HCT116 (cell line): ENCODE results near the gene PRKAR2A. TPM values are rescaled to one million over a fixed set of nuclear protein-coding genes. Genes with fewer than 3 reads are reported as not detected.

Experiments
- ATAC-seq: fragments of 200-7000 bp; cut with Tn5 transposase; 2 replicates; pipeline ENCODE4 v1.9.1; 2020; ENCODE audit warnings: mild to moderate bottlenecking, moderate library complexity
- BruUV-seq: library from RNA; stranded (reverse); fragments of 400-500 nt; replicated peaks from 2 replicates; lab custom pipeline; 2021; lab: Mats Ljungman, UMichigan
- CTCF ChIA-PET: fragments of 300-600 bp; sonication (Branson Sonifier 250); formaldehyde crosslinking; loops from one replicate; lab custom pipeline; 2021; ENCODE audit warnings: antibody characterized with exemption; lab: Charles Lee
- POLR2A ChIA-PET: fragments of 300-600, 350-600 bp; sonication (Branson Sonifier 250); formaldehyde crosslinking; loops from one replicate; lab custom pipeline; 2021; ENCODE audit warnings: antibody characterized with exemption; lab: Charles Lee
- RAD21 ChIA-PET, 2 experiments: fragments of 300-600 bp; sonication (Branson Sonifier 250); formaldehyde crosslinking; loops; one replicate each; lab custom pipeline; 2023; ENCODE audit warnings: low total read pairs in 2 of 2; ENCODE audit not compliant: uncharacterized antibody in 2 of 2, unreplicated experiment in 2 of 2, low non-redundant PET in 1 of 2; lab: Charles Lee
- DNase-seq: peaks from one replicate; pipeline ENCODE4 v3.0.0-alpha.2; 2010; ENCODE audit warnings: low read depth, low spot score
- H2AFZ ChIP-seq: fragments of 200-600 bp; shearing (Covaris generic), sonication (generic); 2 replicates; pipeline ENCODE4 v1.6.1; 2017; ENCODE audit warnings: low read depth, mixed run types, mixed read lengths, antibody characterized with exemption, low read length; ENCODE audit not compliant: poor library complexity, severe bottlenecking
- H3K27ac ChIP-seq: 2 replicates; pipeline ENCODE4 v1.5.1; 2012; ENCODE audit warnings: low read depth, low read length
- H3K27me3 ChIP-seq: fragments of 200-600 bp; sonication (generic); 2 replicates; pipeline ENCODE4 v1.6.1; 2016; ENCODE audit warnings: mixed run types, low read length, mixed read lengths; ENCODE audit not compliant: insufficient read depth
- H3K36me3 ChIP-seq, 2 experiments: fragments of 200-500 bp in 1 of 2; fragments of 200-600 bp in 1 of 2; sonication (Bioruptor generic) in 1 of 2; sonication (generic) in 1 of 2; 2 replicates each; pipeline versions ENCODE4 v1.5.1 to v1.6.1; 2014 to 2016; ENCODE audit warnings: low read length in 2 of 2, inconsistent platforms in 1 of 2, mixed read lengths in 1 of 2, mixed run types in 1 of 2; ENCODE audit not compliant: insufficient read depth in 2 of 2, control insufficient read depth in 1 of 2
- H3K4me1 ChIP-seq, 2 experiments: fragments of 200-600 bp in 1 of 2; sonication (generic) in 1 of 2; 2 replicates each; pipeline versions ENCODE4 v1.5.1 to v1.6.1; 2012 to 2017; ENCODE audit warnings: low read length in 2 of 2, inconsistent platforms in 1 of 2, mild to moderate bottlenecking in 1 of 2, mixed read lengths in 1 of 2, mixed run types in 1 of 2, moderate library complexity in 1 of 2; ENCODE audit not compliant: insufficient read depth in 2 of 2, control insufficient read depth in 1 of 2
- H3K4me2 ChIP-seq: fragments of 200-600 bp; sonication (generic); 2 replicates; pipeline ENCODE4 v1.6.1; 2017; ENCODE audit warnings: mixed run types, low read length, mixed read lengths
- H3K4me3 ChIP-seq, 2 experiments: fragments of 200-600 bp in 1 of 2; sonication (generic) in 1 of 2; replicated peaks in 1 of 2; 2 replicates each; pipeline ENCODE4 v1.5.1; 2011 to 2016; ENCODE audit warnings: low read length in 2 of 2, control low read depth in 1 of 2, low read depth in 1 of 2, mild to moderate bottlenecking in 1 of 2, mixed read lengths in 1 of 2, mixed run types in 1 of 2
- H3K79me2 ChIP-seq: fragments of 200-600 bp; sonication (generic); 2 replicates; pipeline ENCODE4 v1.6.1; 2017; ENCODE audit warnings: mild to moderate bottlenecking, mixed run types, low read length, moderate library complexity, mixed read lengths; ENCODE audit not compliant: insufficient read depth
- H3K9ac ChIP-seq: fragments of 200-600 bp; sonication (generic); 2 replicates; pipeline ENCODE4 v1.6.1; 2016; ENCODE audit warnings: low read length, mixed read lengths
- H3K9me2 ChIP-seq: fragments of 200-600 bp; sonication (generic), shearing (Covaris generic); 2 replicates; pipeline ENCODE4 v1.6.1; 2017; ENCODE audit warnings: mixed run types, mild to moderate bottlenecking, moderate library complexity; ENCODE audit not compliant: insufficient read depth
- H3K9me3 ChIP-seq, 2 experiments: fragments of 200-500 bp in 1 of 2; fragments of 200-600 bp in 1 of 2; sonication (Bioruptor generic) in 1 of 2; sonication (generic) in 1 of 2; 2 replicates each; pipeline ENCODE4 v1.6.1; 2014 to 2017; ENCODE audit warnings: low read length in 2 of 2, mixed read lengths in 2 of 2, inconsistent platforms in 1 of 2, low read depth in 1 of 2, mild to moderate bottlenecking in 1 of 2, mixed run types in 1 of 2, moderate library complexity in 1 of 2; ENCODE audit not compliant: control insufficient read depth in 1 of 2, insufficient read depth in 1 of 2
- H4K20me1 ChIP-seq: fragments of 200-600 bp; sonication (generic), shearing (Covaris generic); 2 replicates; pipeline ENCODE4 v1.6.1; 2017; ENCODE audit warnings: mixed run types, mild to moderate bottlenecking, moderate library complexity; ENCODE audit not compliant: insufficient read depth
- CBX3 ChIP-seq: IDR thresholded peaks from 2 replicates; pipeline ENCODE4 v1.6.1; 2012; ENCODE audit warnings: low read depth
- CEBPB ChIP-seq: IDR thresholded peaks from 2 replicates; pipeline ENCODE4 v1.6.1; 2012; ENCODE audit warnings: low read depth
- CTCF ChIP-seq, 3 experiments: fragments of 200-600 bp in 1 of 3; sonication (generic) in 1 of 3; IDR thresholded peaks in 2 of 3; conservative IDR thresholded peaks in 1 of 3; 2 replicates each; pipeline ENCODE4 v1.5.1; 2012 to 2017; ENCODE audit warnings: low read depth in 2 of 3, low read length in 2 of 3, antibody characterized with exemption in 1 of 3, borderline replicate concordance in 1 of 3, control low read depth in 1 of 3, mild to moderate bottlenecking in 1 of 3, mixed read lengths in 1 of 3, mixed run types in 1 of 3, moderate library complexity in 1 of 3; ENCODE audit not compliant: insufficient read depth in 1 of 3
- EGR1 ChIP-seq: IDR thresholded peaks from 2 replicates; pipeline ENCODE4 v1.6.1; 2012; ENCODE audit warnings: low read depth
- ELF1 ChIP-seq: IDR thresholded peaks from 2 replicates; pipeline ENCODE4 v1.6.1; 2012; ENCODE audit warnings: low read depth, borderline replicate concordance
- EZH2 ChIP-seq: fragments of 200-600 bp; sonication (generic); IDR thresholded peaks from 2 replicates; pipeline ENCODE4 v1.6.1; 2017; ENCODE audit warnings: antibody characterized with exemption, mixed run types
- FOSL1 ChIP-seq: IDR thresholded peaks from 2 replicates; pipeline ENCODE4 v1.6.1; 2012; ENCODE audit warnings: low read depth
- JUND ChIP-seq: IDR thresholded peaks from 2 replicates; pipeline ENCODE4 v1.6.1; 2012
- POLR2A ChIP-seq: IDR thresholded peaks from 2 replicates; pipeline ENCODE4 v1.7.0; 2011; ENCODE audit warnings: borderline replicate concordance; ENCODE audit not compliant: insufficient read depth, insufficient read length; ENCODE audit errors: extremely low read depth
- RAD21 ChIP-seq: IDR thresholded peaks from 2 replicates; pipeline ENCODE4 v1.6.1; 2012; ENCODE audit warnings: low read depth, mild to moderate bottlenecking
- REST ChIP-seq: IDR thresholded peaks from 2 replicates; pipeline ENCODE4 v1.6.1; 2012; ENCODE audit warnings: low read depth
- SIN3A ChIP-seq: IDR thresholded peaks from 2 replicates; pipeline ENCODE4 v1.6.1; 2012; ENCODE audit warnings: low read depth
- SP1 ChIP-seq: IDR thresholded peaks from 2 replicates; pipeline ENCODE4 v1.6.1; 2012; ENCODE audit warnings: low read depth
- SRF ChIP-seq: IDR thresholded peaks from 2 replicates; pipeline ENCODE4 v1.6.1; 2012; ENCODE audit warnings: low read depth
- YY1 ChIP-seq: IDR thresholded peaks from 2 replicates; pipeline ENCODE4 v1.6.1; 2011; ENCODE audit warnings: low read length, low read depth, moderate library complexity, mild to moderate bottlenecking; ENCODE audit not compliant: insufficient replicate concordance; ENCODE audit errors: extremely low read depth
- ZFX ChIP-seq: fragments of 450-650 bp; IDR thresholded peaks from 2 replicates; pipeline ENCODE4 v1.6.1; 2017
- intact Hi-C: fragments of 100-400 bp; cut with micrococcal nuclease; formaldehyde crosslinking; loops from 2 replicates; pipeline ENCODE4 v1.10.0; 2022
- total RNA-seq: library from RNA; stranded (reverse); gene quantifications from one replicate; pipeline ENCODE4 v1.2.1, GENCODE V29; 2021; ENCODE audit not compliant: unreplicated experiment
- TF ChIP-seq, protein P1 (sequence below): IDR thresholded peaks from 2 replicates; pipeline ENCODE4 v1.6.1; 2012
- TF ChIP-seq, protein P2 (sequence below): IDR thresholded peaks from 2 replicates; pipeline ENCODE4 v1.6.1; 2012

Gene PRKAR2A
- total RNA-seq, 1 experiment from 2014 or later, result 63.3 TPM

- H3K27ac ChIP-seq, result no peak overlapping the region
- H2AFZ ChIP-seq, result no peak overlapping the region
- ATAC-seq (no peak), DNase-seq (no peak)
- H3K79me2 ChIP-seq, result no peaks in the 10 kb centered on the region
- H3K4me1 ChIP-seq, result no peaks in the 10 kb centered on the region
- no peak overlapping the region for H3K4me2 ChIP-seq
- H3K36me3 ChIP-seq, result no peaks in the 10 kb centered on the region
- RAD21 ChIA-PET, result no interaction called here
- H3K4me3 ChIP-seq, result no peak overlapping the region
- no peaks in the 10 kb centered on the region for H3K27me3 ChIP-seq
- intact Hi-C loops, result no loop called here
- H3K9me3 ChIP-seq, result no peaks in the 10 kb centered on the region
- no peak overlapping the region for H3K9ac ChIP-seq
- no peaks in the 10 kb centered on the region; the same call in 1 of the 2 replicates for H4K20me1 ChIP-seq
- H3K9me2 ChIP-seq, result no peaks in the 10 kb centered on the region
- TF ChIP-seq SIN3A (no peak), FOSL1 (no peak), CTCF (IDR thresholded peaks at IDR 0.05 in 2 of 3, conservative IDR thresholded peaks at IDR 0.05 in 1 of 3; ENCODE audit: borderline replicate concordance in 1 of 3, insufficient read depth in 1 of 3, low read depth in 2 of 3, low read length in 2 of 3) (no peak), SP1 (no peak), EGR1 (no peak), JUND (no peak), CEBPB (no peak), CBX3 (no peak), RAD21 (no peak), REST (no peak), ELF1 (no peak), EZH2 (no peak), POLR2A (no peak), SRF (no peak), YY1 (no peak), ZFX (no peak)
- TF ChIP-seq, protein P1, sequence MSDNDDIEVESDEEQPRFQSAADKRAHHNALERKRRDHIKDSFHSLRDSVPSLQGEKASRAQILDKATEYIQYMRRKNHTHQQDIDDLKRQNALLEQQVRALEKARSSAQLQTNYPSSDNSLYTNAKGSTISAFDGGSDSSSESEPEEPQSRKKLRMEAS, result no peak
- TF ChIP-seq, protein P2, sequence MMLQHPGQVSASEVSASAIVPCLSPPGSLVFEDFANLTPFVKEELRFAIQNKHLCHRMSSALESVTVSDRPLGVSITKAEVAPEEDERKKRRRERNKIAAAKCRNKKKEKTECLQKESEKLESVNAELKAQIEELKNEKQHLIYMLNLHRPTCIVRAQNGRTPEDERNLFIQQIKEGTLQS, result no peak
- TF ChIP-seq, all 23 proteins: peak for 0
- ChIA-PET POLR2A (no interaction called here), CTCF (interaction anchor here (0.6 to 1.0 kb wide), 2 partner anchors 49 to 98 kb away, joined by 3 read pairs; no protein-coding TSS in a partner anchor)
- BruUV-seq, result no TSS peak
Measured at GRCh38 chr3:48788544-48789162, 59.0 kb downstream of the PRKAR2A start.
